ENCODE measurements around the gene MCM9.

MCM9 gene

DNA sequence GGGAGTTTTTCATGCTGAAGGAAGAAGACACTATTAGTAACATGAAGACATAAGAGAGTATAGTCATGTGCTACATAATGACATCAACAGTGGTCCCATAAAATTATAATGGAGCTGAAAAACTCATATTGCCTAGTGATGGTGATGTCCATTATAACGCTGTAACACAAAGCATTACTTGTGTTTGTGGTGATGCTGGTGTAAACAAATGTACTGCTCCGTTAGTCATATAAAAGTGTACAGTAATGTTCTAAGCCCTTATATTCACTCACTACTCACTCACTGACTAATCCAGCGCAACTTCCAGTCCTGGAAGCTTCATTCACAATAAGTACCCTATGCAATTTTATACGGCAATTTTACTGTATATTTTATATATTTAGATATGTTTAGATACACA lies 67.8 kb downstream of the MCM9 start:
- DNase-seq (ENCODE audit: low read depth): no peak
- TF ChIP-seq CTCF (IDR thresholded peaks at IDR 0.05; ENCODE audit: low read depth, low read length, missing control alignments): no peak
- in situ Hi-C loops (cut with HindIII; ENCODE audit: low sequenced_read_pairs): no loop called here
- no peak overlapping the region for H3K4me3 ChIP-seq (ENCODE audit: low read depth, low read length)

DNA sequence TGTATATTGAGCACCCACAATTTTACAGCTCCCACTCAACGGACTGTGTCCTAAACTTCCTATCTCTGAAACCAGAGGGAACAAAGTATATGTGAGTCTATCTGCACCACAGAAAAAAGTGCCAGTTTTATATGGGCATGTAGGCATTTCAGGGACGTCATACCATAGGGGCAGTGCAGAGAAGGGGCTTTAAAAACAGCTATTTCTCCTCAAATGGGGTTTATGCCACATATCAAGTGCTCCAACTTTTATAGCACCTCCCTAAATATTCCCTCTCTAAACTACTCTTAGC lies 69.9 kb downstream of the MCM9 start:
- in situ Hi-C loops (cut with HindIII; ENCODE audit: low sequenced_read_pairs): no loop called here
- no peak for DNase-seq (ENCODE audit: low read depth)
- TF ChIP-seq CTCF (IDR thresholded peaks at IDR 0.05; ENCODE audit: low read depth, low read length, missing control alignments): no peak
- H3K4me3 ChIP-seq (ENCODE audit: low read depth, low read length): no peak overlapping the region

DNA sequence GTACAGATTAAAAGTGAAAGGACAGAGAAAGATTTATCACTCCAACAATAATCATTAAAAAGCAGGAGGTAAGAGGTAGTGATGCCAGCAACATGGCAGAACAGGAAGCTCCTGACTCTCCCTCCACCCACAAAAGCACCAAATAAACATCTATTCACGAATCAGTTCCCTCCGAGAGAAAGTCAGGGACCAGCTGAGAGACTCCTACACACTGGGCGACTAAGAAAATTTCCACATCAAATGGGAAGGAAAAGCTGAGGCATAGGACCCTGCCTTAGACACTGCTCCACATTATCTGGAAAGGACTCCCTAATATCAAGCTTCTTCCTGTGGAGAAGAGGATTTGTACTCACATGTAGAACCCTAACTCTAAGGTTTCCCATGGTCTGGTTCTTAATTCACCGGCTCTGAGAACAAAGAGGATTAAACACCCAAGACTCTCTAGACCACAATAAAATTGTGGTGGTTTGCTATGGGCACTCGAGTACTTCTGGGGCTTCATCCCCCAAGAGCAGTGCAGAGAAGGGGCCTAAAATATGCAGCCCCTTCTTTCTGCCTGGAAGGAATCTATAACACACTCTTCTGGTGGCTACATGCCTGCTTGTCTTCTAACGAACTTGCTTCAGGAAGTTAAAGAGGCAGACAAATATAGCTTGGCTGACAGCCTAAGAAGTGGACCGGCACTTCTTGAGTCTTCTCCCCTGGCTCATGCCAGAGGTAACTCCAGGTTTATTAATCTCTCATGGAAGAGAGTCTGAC lies 70.4 kb downstream of the MCM9 start:
- in situ Hi-C loops (cut with HindIII; ENCODE audit: low sequenced_read_pairs): no loop called here
- no peak for DNase-seq (ENCODE audit: low read depth)
- no peak for TF ChIP-seq CTCF (IDR thresholded peaks at IDR 0.05; ENCODE audit: low read depth, low read length, missing control alignments)
- no peak overlapping the region for H3K4me3 ChIP-seq (ENCODE audit: low read depth, low read length)

GRCh38 chr6:118862443-118862842 lies 72.5 kb downstream of the MCM9 start:
- H3K4me3 ChIP-seq (ENCODE audit: low read depth, low read length): no peak overlapping the region
- no peak for DNase-seq (ENCODE audit: low read depth)
- in situ Hi-C loops (cut with HindIII; ENCODE audit: low sequenced_read_pairs): no loop called here
- no peak for TF ChIP-seq CTCF (IDR thresholded peaks at IDR 0.05; ENCODE audit: low read depth, low read length, missing control alignments)

GRCh38 chr6:118860880-118861279 lies 74.1 kb downstream of the MCM9 start:
- no peak for TF ChIP-seq CTCF (IDR thresholded peaks at IDR 0.05; ENCODE audit: low read depth, low read length, missing control alignments)
- DNase-seq (ENCODE audit: low read depth): no peak
- in situ Hi-C loops (cut with HindIII; ENCODE audit: low sequenced_read_pairs): no loop called here
- H3K4me3 ChIP-seq (ENCODE audit: low read depth, low read length): no peak overlapping the region

DNA sequence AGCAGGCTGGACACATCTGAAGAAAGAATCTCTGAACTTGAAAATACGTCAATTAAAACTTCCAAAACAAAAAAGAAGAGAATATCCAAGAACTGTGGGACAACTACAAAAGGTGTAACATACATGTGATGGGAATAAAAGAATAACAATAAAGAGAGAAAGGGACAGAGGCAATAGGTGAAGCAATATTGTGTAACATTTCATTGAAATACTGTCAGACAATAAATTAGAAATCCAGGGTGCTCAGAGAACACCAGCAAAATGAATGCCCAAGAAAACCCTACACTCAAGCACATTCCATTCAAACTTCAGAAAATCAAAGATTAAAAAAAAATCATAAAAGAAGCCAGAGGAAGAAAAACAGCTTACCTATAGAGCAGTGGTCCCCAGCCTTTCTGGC lies 74.6 kb downstream of the MCM9 start:
- in situ Hi-C loops (cut with HindIII; ENCODE audit: low sequenced_read_pairs): no loop called here
- no peak for DNase-seq (ENCODE audit: low read depth)
- H3K4me3 ChIP-seq (ENCODE audit: low read depth, low read length): no peak overlapping the region
- TF ChIP-seq CTCF (IDR thresholded peaks at IDR 0.05; ENCODE audit: low read depth, low read length, missing control alignments): no peak

Data from astrocyte of the cerebellum (primary cell).